ENCODE measurements around the gene SPSB3.

SPSB3 gene

DNA sequence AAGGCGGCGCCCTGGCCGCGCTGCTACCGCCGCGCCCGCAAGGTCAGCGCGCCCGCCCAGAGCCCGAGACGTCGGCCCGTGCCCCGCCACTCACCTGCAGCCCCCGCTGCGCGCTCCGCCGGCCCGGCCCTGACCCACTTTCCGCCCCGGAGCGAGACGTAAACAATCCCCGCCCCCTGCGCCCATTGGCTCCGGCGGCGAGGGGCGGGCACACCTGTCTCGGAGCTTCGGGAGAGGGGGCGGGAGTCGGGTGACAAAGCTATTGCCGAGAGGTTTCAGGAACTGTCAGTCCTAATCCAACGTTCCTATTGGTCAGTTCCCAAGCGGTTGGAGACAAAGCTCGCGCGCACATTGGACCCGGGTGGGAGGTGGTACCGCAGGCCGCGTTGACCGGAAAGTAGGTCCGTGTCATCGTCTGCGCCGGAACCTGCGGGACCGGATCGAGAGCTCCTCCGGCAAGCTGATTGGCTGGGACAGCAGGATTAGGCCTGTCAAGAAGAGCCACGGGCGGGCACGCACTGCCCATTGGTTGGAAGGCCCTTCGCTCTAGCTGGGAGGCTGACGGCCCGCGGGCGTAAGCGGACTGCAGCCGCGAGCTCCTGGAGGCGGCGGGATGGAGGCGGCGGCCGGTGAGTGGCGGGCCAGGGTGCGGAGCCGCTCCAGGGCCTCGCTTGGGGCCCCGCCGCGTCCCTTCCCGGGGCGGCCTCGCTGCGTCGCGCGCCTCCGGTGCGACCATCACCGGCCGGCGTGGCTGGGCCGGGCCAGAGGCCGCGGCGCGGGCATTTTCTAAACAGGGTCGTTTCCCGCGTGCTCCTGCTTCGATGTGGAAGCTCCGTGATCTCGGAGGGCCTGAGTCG, at the start of gene SPSB3, which contains the start of gene NUBP2:
Gene SPSB3, minus strand, starts transcription at position 164 of the 857 bp plus-strand sequence. CDS start 1,088 bp downstream, outside the sequence.
Gene NUBP2, plus strand, starts transcription at position 553 of the 857 bp plus-strand sequence. Its CDS starts 61 bp downstream, at position 614.
- in situ Hi-C loops (cut with MboI; ENCODE audit: low sequenced_read_pairs), result no loop called here

DNA sequence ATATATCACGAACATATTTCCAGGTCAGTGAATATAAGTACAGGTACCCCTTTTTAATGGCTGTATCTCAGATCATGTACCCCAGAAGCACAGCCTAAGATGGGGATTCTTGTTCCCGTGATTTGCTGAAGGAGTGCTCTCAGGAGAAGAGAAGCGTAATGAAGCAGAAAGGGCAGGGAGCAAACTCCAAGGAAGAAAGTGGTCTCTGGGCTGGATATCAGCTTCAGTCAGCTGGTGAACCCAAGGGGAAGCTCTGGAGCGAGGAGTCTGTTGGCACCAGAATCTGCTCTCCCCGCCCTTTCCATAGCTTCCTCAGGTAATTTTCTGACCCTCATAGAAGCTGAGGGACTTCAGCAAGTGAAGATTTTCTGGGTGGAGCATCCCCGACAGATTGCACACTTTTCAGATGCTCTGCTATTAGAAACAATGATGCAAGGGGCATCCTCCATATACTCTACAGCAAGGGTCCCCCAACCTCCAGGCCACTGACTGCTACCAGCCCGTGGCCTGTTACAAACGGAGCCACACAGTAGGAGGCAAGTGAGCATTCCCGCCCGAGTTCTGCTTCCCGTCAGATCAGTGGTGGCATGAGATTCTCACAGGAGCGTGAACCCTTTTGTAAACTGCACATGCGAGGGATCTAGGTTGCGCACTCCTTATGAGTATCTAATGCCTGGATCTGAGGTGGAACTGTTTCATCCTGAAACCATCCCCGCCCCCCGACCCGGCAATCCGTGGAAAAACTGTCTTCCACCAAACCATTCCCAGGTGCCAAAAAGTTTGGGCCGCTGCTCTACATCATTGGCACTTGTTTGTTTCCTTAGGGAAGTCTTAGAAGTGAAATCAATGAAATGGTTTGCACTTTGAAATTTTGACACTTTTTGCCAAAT, 49.1 kb upstream of the SPSB3 start:
- in situ Hi-C loops (cut with MboI; ENCODE audit: low sequenced_read_pairs), result no loop called here

DNA sequence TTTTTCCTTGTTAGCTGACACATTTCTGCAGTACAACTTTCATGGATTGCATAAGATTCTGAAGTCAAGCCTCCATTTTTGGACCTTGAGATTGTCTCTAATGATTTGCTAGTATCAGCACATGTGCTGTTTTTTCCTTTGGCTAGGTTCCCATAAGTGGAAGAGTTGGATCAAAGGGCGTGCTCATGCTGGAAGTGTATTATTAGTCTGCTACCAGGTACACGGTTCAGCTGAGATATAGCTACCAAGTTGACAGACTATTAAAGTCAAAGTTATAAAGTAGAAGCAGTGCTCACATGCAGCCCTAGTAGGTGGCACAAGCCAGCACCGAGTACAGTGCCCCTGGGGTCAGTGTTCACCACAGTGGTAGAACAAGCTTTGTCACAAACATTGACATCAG, 47.8 kb upstream of the SPSB3 start:
- in situ Hi-C loops (cut with MboI; ENCODE audit: low sequenced_read_pairs), result no loop called here

DNA sequence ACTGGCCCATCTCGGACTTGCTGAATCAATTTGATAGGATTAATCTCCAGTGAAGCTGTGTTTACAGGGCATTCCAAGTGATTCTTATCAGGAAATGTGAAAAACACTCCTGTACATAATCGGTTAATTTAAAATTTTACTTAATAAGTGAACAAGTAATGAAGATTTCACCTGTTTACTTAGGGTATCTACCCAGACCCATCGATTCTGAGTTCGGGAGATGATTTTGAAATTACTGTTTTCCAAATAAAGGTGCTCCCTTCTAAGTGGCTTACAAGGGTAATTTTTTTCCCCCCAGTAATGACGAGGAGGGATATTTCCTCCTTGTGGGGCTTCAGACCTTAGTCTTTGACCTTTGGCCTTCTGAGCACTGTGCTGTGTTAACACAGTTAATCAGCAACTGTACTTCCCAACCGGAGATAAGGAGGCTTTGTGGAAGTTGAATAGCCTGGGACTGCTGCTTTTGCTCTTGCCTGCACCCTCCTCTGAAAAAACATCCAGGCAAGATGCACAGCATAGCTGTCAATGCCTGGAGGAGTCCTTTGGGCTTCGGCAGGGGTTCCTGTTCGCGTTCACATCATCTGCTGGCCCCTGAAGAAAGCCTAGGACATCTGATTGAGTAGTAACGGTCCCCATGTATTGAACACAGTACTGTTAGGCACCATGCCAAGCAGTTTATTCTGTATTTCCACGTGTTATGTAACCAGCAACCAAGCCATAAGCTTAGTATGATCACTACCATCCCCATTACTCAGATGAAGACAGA, 46.5 kb upstream of the SPSB3 start:
- in situ Hi-C loops (cut with MboI; ENCODE audit: low sequenced_read_pairs), result no loop called here

DNA sequence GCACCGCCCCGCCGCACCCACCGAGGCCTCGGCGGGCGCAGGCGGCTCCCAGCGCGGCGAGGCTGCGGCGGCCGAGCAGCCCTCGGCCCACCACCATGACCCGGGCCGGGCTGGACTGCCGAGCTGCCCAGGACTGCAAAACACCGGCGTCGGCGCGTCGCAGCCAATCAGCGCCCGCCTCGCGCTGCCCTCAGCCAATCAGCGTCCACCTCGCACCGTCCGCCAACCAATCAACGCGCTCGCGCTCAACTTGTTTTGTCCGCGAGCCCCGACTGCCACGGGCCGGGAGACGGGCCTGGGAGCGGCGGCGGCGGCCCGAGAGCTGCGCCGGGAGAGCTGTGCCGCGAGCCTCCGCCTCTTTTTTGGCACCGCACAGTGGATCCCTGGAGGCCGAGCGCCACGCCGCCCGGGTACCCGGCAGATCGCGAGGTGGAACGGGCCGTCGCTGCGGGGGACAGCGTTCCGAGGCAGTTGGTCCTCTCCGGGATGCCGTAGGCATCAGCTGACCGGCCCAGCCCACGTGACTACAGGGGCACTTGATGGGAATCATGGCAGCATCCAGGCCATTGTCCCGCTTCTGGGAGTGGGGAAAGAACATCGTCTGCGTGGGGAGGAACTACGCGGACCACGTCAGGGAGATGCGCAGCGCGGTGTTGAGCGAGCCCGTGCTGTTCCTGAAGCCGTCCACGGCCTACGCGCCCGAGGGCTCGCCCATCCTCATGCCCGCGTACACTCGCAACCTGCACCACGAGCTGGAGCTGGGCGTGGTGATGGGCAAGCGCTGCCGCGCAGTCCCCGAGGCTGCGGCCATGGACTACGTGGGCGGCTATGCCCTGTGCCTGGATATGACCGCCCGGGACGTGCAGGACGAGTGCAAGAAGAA, 44.6 kb upstream of the SPSB3 start, which contains the start of the genes FAHD1 and HAGH:
Gene FAHD1, plus strand, starts transcription at position 516 of the 883 bp plus-strand sequence. Its CDS starts 33 bp downstream, at position 549.
Gene HAGH, minus strand, starts transcription at position 135 of the 883 bp plus-strand sequence. Its CDS starts 38 bp downstream, at position 97.
- in situ Hi-C loops (cut with MboI; ENCODE audit: low sequenced_read_pairs), result no loop called here

DNA sequence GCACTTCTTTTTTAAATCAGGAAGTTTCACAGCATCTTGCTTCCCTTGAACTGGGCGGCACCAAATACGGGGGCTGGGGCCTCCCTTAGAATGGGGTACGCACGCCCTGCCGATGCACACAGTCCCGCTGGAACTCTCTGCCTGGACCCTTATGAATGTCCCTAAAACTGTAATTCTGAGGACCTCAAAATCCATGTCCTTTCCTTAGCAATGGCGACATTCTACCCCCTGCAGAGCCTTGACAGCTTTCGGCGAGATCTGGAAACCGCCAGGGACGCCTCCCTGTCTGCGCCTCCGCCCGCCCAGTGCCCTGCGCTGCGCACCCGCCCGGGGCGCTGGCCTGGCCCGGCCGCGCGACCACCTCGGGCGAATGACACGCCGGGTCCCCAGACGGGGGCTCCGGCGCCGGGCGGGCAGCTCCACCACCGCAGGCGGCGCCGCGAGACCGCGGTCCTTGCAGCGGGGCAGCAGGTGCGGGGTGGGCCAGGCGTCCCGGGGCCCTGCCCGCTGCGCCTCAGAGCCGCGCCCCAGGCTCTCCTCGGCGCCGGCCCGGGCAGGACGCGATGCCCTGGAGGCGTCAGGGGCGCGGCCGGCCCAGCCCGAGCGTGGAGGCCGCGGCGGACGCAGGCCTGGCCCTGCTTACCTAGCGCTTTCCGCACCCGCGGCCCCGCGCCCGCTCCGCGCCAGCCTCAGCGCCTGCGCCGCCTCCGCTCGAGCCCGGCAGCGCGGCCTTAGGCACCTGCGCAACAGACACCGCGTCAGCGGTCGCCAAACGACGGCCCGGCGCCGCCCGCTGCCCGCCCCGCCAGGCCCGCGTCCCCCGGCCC, 43.7 kb upstream of the SPSB3 start:
- in situ Hi-C loops (cut with MboI; ENCODE audit: low sequenced_read_pairs), result no loop called here

DNA sequence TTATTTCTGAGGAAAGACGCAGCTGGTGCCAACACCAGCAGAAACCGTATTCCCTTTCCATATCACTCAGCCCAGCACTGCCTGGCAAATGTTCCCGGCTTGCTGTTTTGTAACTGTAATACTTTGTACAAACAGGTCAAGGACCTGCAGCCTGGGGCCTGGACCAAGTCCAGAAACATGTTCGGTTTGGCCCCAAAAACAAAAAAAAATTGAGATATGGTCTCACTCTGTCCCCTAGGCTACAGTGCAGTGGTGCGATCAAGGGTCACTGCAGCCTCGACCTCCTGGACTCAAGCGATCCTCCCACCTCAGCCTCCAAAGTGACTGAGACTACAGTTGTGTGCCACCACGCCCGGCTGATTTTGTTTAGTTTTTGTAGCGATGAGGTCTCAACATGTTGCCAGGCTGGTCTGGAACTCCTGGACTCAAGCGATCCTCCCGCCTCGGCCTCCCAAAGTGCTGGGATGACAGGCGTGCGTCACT, 43.1 kb upstream of the SPSB3 start:
- in situ Hi-C loops (cut with MboI; ENCODE audit: low sequenced_read_pairs), result no loop called here

DNA sequence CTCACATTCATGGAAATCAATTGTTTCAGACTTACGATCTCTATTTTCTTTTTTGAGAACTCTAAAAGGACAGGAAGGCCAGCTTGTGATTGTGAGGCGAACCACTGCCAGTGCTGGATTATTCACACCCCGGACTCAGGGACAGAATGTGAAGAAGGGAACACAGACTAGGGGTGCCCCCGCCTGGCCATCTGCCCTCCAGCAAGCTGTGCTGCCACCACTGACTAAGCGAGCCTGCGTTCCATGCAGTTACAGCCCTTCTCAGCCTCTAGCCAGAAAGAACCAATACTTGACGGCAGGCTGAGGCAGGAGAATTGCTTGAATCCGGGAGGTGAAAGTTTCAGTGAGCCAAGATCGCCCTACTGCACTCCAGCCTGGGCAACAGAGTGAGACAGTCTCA, 41.5 kb upstream of the SPSB3 start:
- in situ Hi-C loops (cut with MboI; ENCODE audit: low sequenced_read_pairs), result no loop called here

DNA sequence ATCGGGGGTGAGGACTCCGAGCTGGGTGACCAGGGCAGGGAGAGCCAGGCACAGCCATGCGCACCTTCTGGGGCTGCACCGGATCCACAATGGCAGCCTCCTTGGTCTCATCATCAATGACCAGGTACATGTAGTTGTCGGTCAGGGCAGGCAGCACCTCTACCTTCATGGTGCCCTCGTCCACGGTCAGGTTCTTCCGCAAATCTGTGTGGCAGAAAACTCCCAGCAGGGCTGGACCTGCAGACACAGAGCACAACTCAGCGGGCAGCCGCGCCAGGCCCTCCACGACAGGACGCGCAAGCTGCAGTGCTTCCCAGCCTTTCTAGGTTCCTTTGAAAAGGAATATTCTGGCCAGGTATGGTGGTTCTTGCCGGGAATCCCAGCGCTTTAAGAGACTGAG, 40.4 kb upstream of the SPSB3 start:
- in situ Hi-C loops (cut with MboI; ENCODE audit: low sequenced_read_pairs), result no loop called here

DNA sequence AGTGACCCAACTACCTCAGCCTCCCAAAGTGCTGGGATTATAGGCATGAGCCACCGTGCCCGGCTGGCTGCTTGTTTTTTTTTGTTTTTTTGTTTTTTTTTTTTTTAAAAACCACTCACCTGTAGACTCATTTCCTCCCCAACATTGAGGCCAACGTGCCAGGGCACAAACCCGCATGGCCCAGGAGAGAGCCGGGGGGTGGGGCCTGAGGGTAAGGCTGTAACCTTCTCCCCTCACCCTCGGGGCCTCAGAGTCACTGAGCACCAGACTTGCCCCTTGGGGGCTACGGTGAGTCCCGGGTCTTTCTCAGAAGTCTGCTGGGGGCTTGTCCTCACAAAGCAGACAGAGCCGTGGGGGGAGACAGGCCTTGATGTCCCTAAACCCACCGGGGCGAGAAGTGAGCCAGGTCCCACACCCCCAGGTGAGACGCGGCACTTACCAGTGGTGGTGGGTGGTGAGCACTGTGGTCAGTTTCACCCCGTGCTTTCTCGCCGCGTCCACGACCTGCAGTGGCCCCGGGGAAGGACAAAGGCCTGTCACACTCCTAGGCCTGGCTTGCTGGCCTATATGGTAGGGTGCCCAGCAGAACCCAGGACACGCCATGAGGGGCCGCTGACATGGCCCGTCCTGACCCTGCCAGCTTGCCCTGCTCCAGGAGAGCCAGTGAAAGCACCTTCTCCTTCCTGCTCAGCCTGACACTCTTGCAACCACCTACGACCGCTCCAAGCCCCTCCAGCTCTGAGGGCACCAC, 39.7 kb upstream of the SPSB3 start:
- in situ Hi-C loops (cut with MboI; ENCODE audit: low sequenced_read_pairs), result no loop called here

DNA sequence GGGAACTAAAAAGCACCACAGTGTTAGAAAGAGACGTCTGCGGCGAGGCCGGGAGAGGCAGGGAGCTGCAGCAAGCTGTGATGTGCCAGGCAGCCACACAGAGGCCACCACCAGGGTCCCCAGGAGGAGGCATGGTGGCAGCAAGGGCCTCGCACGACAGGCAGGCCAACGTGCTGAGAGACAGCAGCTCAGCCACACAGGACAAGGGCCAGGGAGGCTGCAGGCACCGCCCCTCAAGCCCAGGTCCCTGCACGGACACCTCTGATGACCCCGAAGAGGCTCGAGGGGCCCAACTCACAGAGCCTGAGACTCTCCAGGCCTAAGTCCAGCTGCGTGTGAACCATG, 38.5 kb upstream of the SPSB3 start:
- in situ Hi-C loops (cut with MboI; ENCODE audit: low sequenced_read_pairs), result no loop called here

DNA sequence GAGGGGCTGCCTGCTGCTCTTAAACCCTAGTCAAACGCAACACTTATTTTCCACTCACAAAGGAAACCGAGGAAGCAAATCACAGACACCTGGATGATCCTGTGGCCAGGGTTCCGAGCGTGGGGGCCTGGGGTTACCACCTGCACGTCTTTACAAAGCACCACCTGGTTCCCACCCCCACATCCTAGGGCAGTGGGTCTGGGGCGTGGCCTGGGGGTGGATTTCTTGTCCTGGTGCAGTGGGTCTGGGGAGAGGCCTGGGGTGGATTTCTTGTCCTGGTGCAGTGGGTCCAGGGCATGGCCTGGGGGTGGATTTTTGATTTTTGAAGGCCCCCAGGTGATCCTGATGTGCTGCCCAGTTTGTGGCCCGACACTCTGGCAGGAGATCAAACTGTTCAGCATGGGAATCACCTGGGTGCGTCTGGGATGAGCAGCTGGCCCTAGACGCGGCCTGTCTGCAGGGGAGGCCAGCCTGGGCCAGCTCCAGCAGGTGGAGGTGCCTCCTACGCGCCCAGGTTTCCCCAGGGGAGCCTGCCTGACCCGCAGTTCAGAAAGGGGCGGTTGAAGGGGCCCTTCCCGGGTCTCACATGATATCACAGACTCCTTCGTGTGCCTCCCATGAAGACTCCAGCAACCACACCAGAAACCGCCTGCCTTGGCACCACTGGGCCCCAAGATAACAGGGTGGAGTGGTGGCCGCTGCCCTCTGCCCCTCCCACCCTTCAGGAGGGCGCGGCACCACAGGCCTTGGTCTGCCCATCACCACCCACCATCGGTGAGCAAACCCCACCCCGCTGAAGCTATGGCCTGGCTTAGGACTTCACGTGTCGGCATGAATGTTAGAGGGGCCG, 38.0 kb upstream of the SPSB3 start:
- in situ Hi-C loops (cut with MboI; ENCODE audit: low sequenced_read_pairs), result no loop called here

DNA sequence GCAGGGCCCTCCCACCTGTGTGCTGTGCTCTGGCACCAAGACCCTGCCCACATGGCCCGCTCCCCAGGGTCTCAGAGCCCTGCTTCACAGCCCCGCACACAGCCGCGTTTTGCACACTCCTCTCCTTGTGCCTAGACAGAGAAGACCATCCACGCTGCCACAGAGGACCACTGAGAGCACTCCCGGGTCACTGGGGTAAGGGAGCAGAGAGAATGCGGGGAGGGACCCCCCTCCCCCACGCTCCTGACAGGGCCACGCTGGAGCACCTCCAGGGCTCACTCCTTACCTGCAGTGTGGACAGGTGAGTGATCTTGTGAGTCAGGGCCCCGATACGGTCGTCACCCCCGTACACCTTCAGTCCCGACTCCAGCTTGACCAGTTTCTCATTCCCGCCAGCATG, 37.2 kb upstream of the SPSB3 start:
- in situ Hi-C loops (cut with MboI; ENCODE audit: low sequenced_read_pairs), result no loop called here

DNA sequence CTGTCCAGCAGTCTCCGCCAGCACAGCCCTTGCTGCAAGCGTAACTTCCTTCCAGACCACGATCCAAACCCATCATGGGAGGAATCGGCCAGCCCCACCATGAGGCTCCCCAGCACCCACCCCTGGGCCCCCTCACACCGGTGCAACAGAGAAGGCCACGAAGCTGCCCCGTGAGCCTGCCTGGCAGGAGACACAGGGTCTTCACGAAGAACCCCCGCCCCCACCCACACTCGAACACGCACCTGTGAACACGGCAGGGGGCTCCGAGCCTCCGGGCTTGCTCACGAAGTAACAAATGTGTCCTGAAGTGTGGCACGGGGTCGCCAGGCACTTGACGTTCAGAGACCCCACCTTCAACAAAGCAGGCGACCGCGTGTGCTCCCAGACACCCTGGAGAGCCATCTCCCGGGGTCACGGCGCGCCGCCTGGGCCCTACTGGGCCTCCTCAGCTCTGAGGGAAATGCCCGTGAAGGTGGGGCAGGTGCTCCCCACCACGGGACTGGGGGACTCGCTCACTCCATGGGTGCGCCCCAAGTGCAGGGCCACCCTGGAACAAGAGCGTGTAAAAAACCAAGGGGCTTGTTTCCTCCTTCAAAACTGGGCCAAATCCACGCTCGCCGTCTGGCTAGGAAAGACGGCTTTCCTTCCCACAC, 36.6 kb upstream of the SPSB3 start:
- in situ Hi-C loops (cut with MboI; ENCODE audit: low sequenced_read_pairs), result no loop called here

DNA sequence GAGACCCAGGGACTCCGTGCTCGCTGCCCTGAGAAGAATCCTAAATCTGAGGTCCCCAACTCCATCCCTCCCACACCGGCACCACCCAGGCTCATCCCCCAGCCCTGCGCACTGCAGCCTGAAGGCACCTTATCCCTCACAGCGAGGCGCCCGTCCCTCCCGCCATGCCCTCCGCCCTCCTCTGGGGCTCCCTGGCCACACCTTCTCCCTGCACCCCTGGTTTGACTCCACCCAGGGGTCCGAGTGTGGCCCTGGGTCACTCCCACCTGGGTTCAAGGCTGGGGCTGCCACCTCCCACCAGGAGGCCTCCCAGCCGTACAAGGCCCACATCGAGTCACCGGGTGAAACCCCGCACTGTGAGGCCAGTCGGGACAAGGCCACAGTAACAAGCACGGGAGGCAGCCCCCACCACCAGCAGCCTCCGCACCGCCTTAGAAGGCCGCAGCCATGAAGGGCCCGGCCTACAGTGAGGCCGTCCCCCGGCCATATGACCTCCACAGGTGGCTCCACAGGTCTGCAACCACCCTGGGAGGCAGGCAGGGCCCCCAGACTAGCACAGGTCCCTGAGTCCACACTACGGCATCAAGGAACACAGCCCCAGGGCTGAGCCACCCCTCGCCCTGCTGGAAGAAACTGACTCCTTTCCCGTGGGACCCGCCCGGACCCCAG, 36.0 kb upstream of the SPSB3 start:
- in situ Hi-C loops (cut with MboI; ENCODE audit: low sequenced_read_pairs), result no loop called here

DNA sequence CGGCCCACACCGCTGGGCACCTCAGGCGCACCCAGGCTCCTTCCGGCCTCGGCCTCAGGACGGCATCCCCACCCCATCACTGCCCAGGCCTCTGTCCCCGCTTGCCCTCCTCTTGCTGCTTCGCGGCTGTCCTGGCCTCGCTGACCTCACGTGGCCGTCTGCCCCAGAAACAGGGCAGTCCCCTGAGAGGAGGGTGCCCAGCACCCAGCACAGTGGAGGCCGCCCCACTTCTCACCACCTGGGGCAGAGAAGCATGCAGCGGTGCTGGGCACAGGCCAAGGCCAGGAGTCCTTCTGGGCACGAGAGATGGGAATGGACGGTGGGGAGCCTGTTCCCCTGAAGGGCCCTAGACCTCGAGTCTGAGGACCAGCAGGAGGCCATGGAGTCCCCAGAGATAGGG, 35.3 kb upstream of the SPSB3 start:
- in situ Hi-C loops (cut with MboI; ENCODE audit: low sequenced_read_pairs), result no loop called here
